B cell (primary cell): ENCODE data around the gene OR2T27. TPM values are rescaled to one million over a fixed set of nuclear protein-coding genes. Genes with fewer than 3 reads are reported as not detected.

Experiments
- ATAC-seq: fragments of 200-7000 bp; cut with Tn5 transposase; one replicate; pipeline ENCODE4 v1.10.0; 2021; ENCODE audit warnings: low read depth, mild to moderate bottlenecking, moderate number of reproducible peaks, moderate library complexity
- CTCF ChIA-PET: fragments of 350-600 bp; sonication (Branson Sonifier 250); formaldehyde crosslinking; loops from one replicate; lab custom pipeline; 2021; ENCODE audit warnings: antibody characterized with exemption, inconsistent platforms; lab: Charles Lee
- POLR2A ChIA-PET: fragments of 350-600 bp; sonication (Branson Sonifier 250); formaldehyde crosslinking; loops from one replicate; lab custom pipeline; 2021; ENCODE audit warnings: antibody characterized with exemption; lab: Charles Lee
- DNase-seq: peaks from one replicate; pipeline ENCODE4 v3.0.0; 2013
- H2AFZ ChIP-seq: 2 replicates; pipeline ENCODE4 v1.6.1; 2012; ENCODE audit warnings: mild to moderate bottlenecking, low read depth, low read length; ENCODE audit not compliant: insufficient read depth, poor library complexity, severe bottlenecking
- H3K27ac ChIP-seq, 2 donors: 1 replicate in 1 of 2; 2 replicates in 1 of 2; pipeline ENCODE4 v1.5.1; 2012 to 2013; ENCODE audit warnings: low read length in 2 of 2, mild to moderate bottlenecking in 2 of 2, moderate library complexity in 1 of 2
- H3K27me3 ChIP-seq, 4 experiments: fragments of 200-600 bp in 1 of 4; sonication (generic) in 1 of 4; replicated peaks in 1 of 4; 1 replicate in 2 of 4; 2 replicates in 2 of 4; pipeline versions ENCODE4 v1.6.1 to v1.7.0; 2013 to 2016; ENCODE audit warnings: low read length in 3 of 4, mild to moderate bottlenecking in 2 of 4, mixed read lengths in 1 of 4, moderate library complexity in 1 of 4; ENCODE audit not compliant: insufficient read depth in 4 of 4, control insufficient read depth in 3 of 4; ENCODE audit errors: control extremely low read depth in 1 of 4
- H3K36me3 ChIP-seq, 2 experiments: replicated peaks in 1 of 2; 1 replicate in 1 of 2; 2 replicates in 1 of 2; pipeline versions ENCODE4 v1.6.1 to v1.7.1; 2013; ENCODE audit warnings: low read length in 1 of 2; ENCODE audit not compliant: insufficient read depth in 2 of 2, control insufficient read depth in 1 of 2; ENCODE audit errors: control extremely low read depth in 1 of 2, extremely low read depth in 1 of 2
- H3K4me1 ChIP-seq, 2 donors: fragments of 200-600 bp in 1 of 2; sonication (generic) in 1 of 2; 1 replicate in 1 of 2; 2 replicates in 1 of 2; pipeline versions ENCODE4 v1.5.1 to v1.6.1; 2013 to 2017; ENCODE audit warnings: low read length in 2 of 2; ENCODE audit not compliant: control insufficient read depth in 2 of 2, insufficient read depth in 2 of 2
- H3K4me2 ChIP-seq: replicated peaks from 2 replicates; pipeline ENCODE3; 2012; ENCODE audit warnings: mild to moderate bottlenecking, low read depth, low read length; ENCODE audit not compliant: poor library complexity, severe bottlenecking
- H3K4me3 ChIP-seq, 5 experiments: fragments of 200-600 bp in 1 of 5; sonication (generic) in 1 of 5; 1 replicate in 3 of 5; 2 replicates in 2 of 5; pipeline versions ENCODE4 v1.5.1 to v1.7.0; 2011 to 2016; ENCODE audit warnings: low read length in 4 of 5, mild to moderate bottlenecking in 4 of 5, low read depth in 2 of 5, control low read depth in 1 of 5, moderate library complexity in 1 of 5; ENCODE audit not compliant: insufficient read depth in 1 of 5; ENCODE audit errors: control extremely low read depth in 1 of 5, extremely low read depth in 1 of 5
- H3K79me2 ChIP-seq: fragments of 200-600 bp; sonication (generic); one replicate; pipeline ENCODE4 v1.6.0; 2016; ENCODE audit warnings: low read length; ENCODE audit not compliant: control insufficient read depth, insufficient read depth
- H3K9ac ChIP-seq: fragments of 200-600 bp; sonication (generic); 2 replicates; pipeline ENCODE4 v1.6.1; 2017; ENCODE audit warnings: mild to moderate bottlenecking, low read length, moderate library complexity
- H3K9me3 ChIP-seq, 3 donors: one replicate each; pipeline versions ENCODE4 v1.6.1 to v1.7.1; 2013; ENCODE audit warnings: low read length in 2 of 3; ENCODE audit not compliant: control insufficient read depth in 2 of 3, insufficient read depth in 1 of 3; ENCODE audit errors: control extremely low read depth in 1 of 3
- H4K20me1 ChIP-seq: 2 replicates; pipeline ENCODE4 v1.6.0; 2012; ENCODE audit warnings: mild to moderate bottlenecking, low read length; ENCODE audit not compliant: insufficient read depth, control insufficient read depth, poor library complexity, severe bottlenecking
- H3K27ac Mint-ChIP-seq: one replicate; pipeline ENCODE4 v1.8.0; 2021; ENCODE audit warnings: mixed read lengths
- H3K27me3 Mint-ChIP-seq: one replicate; pipeline ENCODE4 v1.8.0; 2021; ENCODE audit warnings: mixed read lengths
- H3K4me1 Mint-ChIP-seq: one replicate; pipeline ENCODE4 v1.8.0; 2021; ENCODE audit warnings: mixed read lengths
- H3K4me3 Mint-ChIP-seq: one replicate; pipeline ENCODE4 v1.8.0; 2021; ENCODE audit warnings: mixed read lengths
- H3K9me3 Mint-ChIP-seq: one replicate; pipeline ENCODE4 v1.8.0; 2022; ENCODE audit warnings: mixed read lengths; ENCODE audit not compliant: insufficient read depth
- CTCF ChIP-seq: fragments of 200-600 bp; IDR thresholded peaks from one replicate; pipeline ENCODE4 v1.8.0; 2022; ENCODE audit warnings: antibody characterized with exemption, mild to moderate bottlenecking
- EZH2 ChIP-seq: IDR thresholded peaks from 2 replicates; pipeline ENCODE4 v1.6.1; 2012; ENCODE audit warnings: borderline replicate concordance, low read depth, mild to moderate bottlenecking, moderate library complexity, low read length; ENCODE audit not compliant: insufficient read depth, poor library complexity, severe bottlenecking
- WGBS: methylation state at CpG from one replicate; pipeline ENCODE4 v1.1.5; 2013; ENCODE audit warnings: missing lambda C conversion rate; ENCODE audit not compliant: insufficient coverage; 5-methylcytosine and 5-hydroxymethylcytosine counted together
- intact Hi-C: fragments of 100-400 bp; cut with micrococcal nuclease; formaldehyde crosslinking; loops from one replicate; pipeline ENCODE4 v1.10.0; 2022
- polyA plus RNA-seq: library from polyadenylated mRNA; depleted of rRNA; stranded (reverse); fragments of >200 nt; gene quantifications from 2 replicates; pipeline ENCODE4 v1.2.3, GENCODE V29; 2012
- total RNA-seq, 2 donors: library from RNA; stranded (reverse); fragments of 120-200 nt in 1 of 2; gene quantifications; 1 replicate in 1 of 2; 2 replicates in 1 of 2; pipeline versions ENCODE4 v1.2.3 to v1.2.4, GENCODE V29; 2013 to 2022

The OR2T27 gene
- total and polyA plus RNA-seq, 2 donors (not counting 1 experiment from before 2014, with no cell fraction given) = 0.10 TPM; not detected in 1

GRCh38 chr1:248618878-248619277 is 36.5 kb downstream of the OR2T27 start:
- no peak overlapping the region for H3K4me3 Mint-ChIP-seq
- no peaks in the 10 kb centered on the region for H3K27me3 Mint-ChIP-seq
- Histone ChIP-seq H3K4me1 (peaks cover 6 to 7% of the 10 kb centered on the region in 2 donors), H3K27me3 (no peaks in the 10 kb centered on the region), H4K20me1 (no peaks in the 10 kb centered on the region), H3K36me3 (no peaks in the 10 kb centered on the region), H2AFZ (no peak overlapping the region), H3K9ac (no peak overlapping the region), H3K79me2 (peaks cover 4% of the 10 kb centered on the region), H3K4me2 (no peak overlapping the region), H3K27ac (no peak overlapping the region), H3K9me3 (no peaks in the 10 kb centered on the region), H3K4me3 (no peak overlapping the region)
- TF ChIP-seq EZH2 (no peak), CTCF (peak; percentile 80)
- ATAC-seq (no peak), DNase-seq (peak; percentile 56)
- no peak overlapping the region for H3K27ac Mint-ChIP-seq
- peaks cover 11% of the 10 kb centered on the region for H3K4me1 Mint-ChIP-seq
- H3K9me3 Mint-ChIP-seq = no peaks in the 10 kb centered on the region
- POLR2A ChIA-PET = no interaction called here
- CTCF ChIA-PET = interaction anchor here (0.8 to 15.1 kb wide), 10 partner anchors 9 to 305 kb away, joined by 3 to 315 read pairs (median 4); no protein-coding TSS in a partner anchor
- intact Hi-C loops = loop anchor here (10.0 kb wide), 1 partner anchor 374 kb away; no protein-coding TSS in a partner anchor
- no CpG with 5 or more reads among the region's 3 CpGs for WGBS

- DNase-seq (no peak), ATAC-seq (no peak)
- POLR2A ChIA-PET = no interaction called here
- no peaks in the 10 kb centered on the region for H3K36me3 ChIP-seq
- 83% methylated on average over 6 of the region's 7 CpGs for WGBS
- no peaks in the 10 kb centered on the region for H3K27me3 ChIP-seq
- intact Hi-C loops = loop anchor here (10.0 kb wide), 1 partner anchor 373 kb away; no protein-coding TSS in a partner anchor
- no peak for TF ChIP-seq CTCF
- no peak for TF ChIP-seq EZH2
- no peak overlapping the region for H3K4me3 ChIP-seq
- no peak overlapping the region for H3K27ac ChIP-seq
- Mint-ChIP-seq H3K4me3 (no peak overlapping the region), H3K9me3 (no peaks in the 10 kb centered on the region), H3K27me3 (no peaks in the 10 kb centered on the region), H3K27ac (no peak overlapping the region), H3K4me1 (peaks cover 10% of the 10 kb centered on the region)
- H2AFZ ChIP-seq = no peak overlapping the region
- peaks cover 4% of the 10 kb centered on the region for H3K79me2 ChIP-seq
- H3K9me3 ChIP-seq = no peaks in the 10 kb centered on the region
- peaks cover 6% of the 10 kb centered on the region in 2 donors for H3K4me1 ChIP-seq
- CTCF ChIA-PET = interaction anchor here (1.0 to 15.1 kb wide), 5 partner anchors 68 to 214 kb away, joined by 4 to 315 read pairs (median 5); no protein-coding TSS in a partner anchor
- no peak overlapping the region for H3K4me2 ChIP-seq
- H3K9ac ChIP-seq = no peak overlapping the region
- H4K20me1 ChIP-seq = no peaks in the 10 kb centered on the region
These were observed 37.2 kb downstream of the OR2T27 start for GRCh38 chr1:248618119-248618518.
